ENCODE results near the gene NIPAL3.
"Not testable (repeated sequence)": the region's sequence is repeated elsewhere in the genome, so short reads cannot be mapped to it uniquely, and the experiment has no call there.

Gene NIPAL3

GRCh38 chr1:24488159-24488558, 72.6 kb downstream of the NIPAL3 start:
- peak; percentile 58 to 60 (median 58) for DNase-seq (ENCODE audit: low read depth in 2 of 3, low spot score in 1 of 3)

GRCh38 chr1:24489674-24490073, 74.1 kb downstream of the NIPAL3 start:
- no peak for DNase-seq (ENCODE audit: low read depth in 2 of 3, low spot score in 1 of 3)

DNA sequence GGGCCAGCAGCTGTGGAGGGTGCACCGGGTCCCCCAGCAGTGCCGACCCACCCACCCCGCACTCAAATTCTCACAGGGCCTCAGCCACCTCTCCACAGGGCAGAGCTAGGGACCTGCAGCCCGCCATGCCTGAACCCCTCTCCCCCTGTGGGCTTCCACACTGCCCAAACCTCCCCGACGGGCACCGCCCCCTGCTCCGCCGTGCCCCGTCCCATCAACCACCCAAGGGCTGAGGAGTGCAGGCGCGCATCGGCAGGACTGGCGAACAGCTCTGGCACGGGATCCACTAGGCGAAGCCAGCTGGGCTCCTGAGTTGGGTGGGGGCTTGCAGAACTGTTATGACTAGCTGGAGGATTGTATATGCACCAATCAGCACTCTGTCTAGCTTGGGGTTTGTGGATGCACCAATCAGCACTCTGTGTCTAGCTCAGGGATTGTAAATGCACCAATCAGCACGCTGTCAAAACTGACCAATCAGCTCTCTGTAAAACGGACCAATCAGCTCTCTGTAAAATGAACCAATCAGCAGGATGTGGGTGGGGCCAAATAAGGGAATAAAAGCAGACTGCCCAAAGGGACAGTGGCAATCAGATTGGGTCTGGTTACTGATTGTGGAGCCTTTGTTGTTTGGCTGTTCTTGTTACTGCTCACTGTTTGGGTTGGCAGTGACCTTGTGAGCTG, 74.6 kb downstream of the NIPAL3 start:
- no peak for DNase-seq (ENCODE audit: low read depth in 2 of 3, low spot score in 1 of 3)

DNA sequence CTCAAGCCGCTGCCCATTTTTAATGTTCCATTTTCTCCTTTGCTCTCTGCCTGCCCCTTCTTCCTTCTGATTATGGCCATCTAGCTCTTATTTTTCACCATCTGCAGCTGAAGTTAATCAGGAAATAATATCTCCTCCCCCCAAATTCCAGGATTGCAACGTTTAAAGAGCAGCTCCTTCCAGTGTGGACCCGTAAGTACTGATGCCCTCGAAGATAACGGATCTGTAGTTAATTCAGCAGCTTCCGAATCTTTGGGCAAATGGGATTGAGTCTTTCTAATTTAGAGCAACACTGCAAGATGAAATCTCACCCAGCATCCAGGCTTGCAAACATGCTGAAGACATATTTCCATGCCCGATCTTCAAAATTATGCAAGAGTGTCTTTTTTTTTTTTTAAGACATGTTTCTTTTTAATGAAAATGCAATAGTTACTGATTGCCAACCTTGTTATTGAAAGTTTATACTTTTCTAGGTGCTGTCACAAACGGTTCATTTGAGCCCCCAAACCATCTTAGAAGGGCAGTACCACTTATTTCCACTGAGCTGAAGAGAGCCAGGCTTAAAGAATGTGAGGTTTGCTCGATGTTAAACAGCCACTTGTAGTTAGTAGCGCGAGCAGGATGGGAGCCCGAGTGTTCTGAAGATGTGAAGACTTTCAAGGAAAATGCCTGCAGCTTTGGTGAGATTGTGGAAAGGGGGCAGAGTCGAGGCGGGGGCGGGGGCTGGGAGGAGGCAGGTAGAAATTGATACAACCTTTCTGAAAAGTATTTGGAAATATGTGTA, 76.2 kb downstream of the NIPAL3 start:
- DNase-seq (ENCODE audit: low read depth in 2 of 3, low spot score in 1 of 3), result no peak

GRCh38 chr1:24492935-24493334, 77.3 kb downstream of the NIPAL3 start:
- DNase-seq (ENCODE audit: low read depth in 2 of 3, low spot score in 1 of 3), result not testable (repeated sequence)

DNA sequence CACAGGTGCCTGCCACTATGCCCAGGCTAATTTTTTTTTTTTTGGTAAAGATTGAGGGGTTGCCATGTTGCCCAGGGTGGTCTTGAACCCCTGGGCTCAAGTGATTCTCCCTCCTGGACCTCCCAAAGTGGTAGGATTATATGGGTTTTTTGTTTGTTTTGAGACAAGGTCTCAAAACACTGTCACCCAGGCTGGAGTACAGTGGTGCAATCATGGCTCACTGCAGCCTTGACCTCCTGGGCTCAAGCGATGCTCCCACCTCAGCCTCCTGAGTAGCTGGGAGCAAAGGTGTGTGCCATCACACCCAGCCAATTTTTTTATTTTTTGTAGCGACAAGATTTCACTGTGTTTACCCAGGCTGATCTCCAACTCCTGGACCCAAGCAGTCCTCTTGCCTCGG, 78.2 kb downstream of the NIPAL3 start:
- no peak for DNase-seq (ENCODE audit: low read depth in 2 of 3, low spot score in 1 of 3)

DNA sequence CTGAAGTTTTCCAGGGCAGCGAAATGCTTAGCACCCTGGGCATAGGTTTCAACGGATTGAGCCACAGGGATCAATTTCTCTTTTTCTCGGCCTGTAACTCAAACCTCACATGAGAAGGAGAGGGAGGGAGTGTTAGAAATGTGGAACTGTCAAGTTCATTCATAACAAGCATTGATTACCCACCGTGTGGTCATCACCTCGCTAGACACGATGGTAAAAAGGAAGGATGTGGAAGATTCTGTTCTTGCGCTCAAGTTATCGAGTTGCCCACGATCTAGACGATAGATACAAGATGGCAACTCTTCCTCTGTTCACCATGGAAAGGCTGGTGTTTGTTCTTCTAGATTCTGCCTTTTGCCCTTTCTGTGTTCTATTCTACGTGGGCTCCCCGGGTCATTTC, 83.0 kb downstream of the NIPAL3 start:
- DNase-seq (ENCODE audit: low read depth in 2 of 3, low spot score in 1 of 3), result no peak

DNA sequence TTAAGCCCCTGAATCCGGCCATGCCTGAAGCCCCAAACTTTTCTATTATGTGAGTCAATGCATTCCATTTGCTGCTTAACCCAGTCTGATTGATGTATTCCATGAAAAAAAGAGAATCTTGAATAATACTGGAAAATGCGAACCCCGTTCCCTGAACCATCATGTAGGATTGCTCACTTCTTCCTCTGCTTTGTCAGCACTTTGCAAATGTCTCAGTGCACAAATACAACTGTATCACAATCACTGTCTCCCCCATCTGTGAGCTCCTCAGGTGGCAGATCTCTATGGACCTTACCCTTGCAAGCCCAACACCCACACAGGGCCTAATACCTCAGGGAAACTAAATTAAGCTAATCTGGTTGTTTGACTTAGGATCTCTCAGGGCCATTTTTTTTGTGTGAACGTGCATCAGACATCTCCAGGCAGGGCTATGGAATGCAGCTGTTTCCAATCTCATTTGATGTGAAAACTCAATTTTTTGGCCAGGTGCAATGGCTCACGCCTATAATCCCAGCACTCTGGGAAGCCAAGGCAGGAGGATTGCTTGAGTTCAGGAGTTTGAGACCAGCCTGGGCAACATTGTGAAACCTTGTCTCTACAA, 84.9 kb downstream of the NIPAL3 start:
- DNase-seq (ENCODE audit: low read depth in 2 of 3, low spot score in 1 of 3), result no peak

DNA sequence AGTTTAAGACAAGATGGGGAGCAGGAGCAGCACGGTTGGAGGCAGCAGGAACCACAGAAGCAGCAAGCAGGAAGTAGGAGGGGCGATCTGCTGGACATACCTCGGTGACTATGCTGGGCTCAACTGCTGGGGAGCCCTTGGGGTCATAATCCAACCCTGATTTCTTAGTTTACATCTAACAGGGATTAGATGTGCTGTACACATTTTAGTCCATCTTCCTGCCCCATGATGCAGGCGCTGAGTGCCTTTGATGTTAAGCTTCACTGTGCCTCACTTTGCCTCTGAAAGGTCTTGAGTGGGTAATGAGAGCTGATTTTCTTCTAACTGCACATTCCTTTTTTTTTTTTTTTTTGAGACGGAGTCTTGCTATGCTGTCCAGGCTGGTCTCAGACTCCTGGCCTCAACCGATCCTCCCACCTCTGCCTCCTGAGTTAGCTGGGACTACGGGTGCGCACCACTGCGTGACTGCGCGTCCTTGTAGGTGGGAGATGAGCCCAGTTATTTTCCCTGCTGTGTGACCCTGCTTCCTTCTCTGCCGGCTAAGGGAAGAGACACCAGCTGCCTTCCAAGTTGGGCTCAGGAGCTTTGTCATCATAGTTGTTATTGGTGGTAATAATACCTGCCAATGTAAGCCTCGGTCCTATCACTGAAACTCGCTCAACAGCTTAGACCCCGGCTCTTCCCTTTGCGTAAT, 85.9 kb downstream of the NIPAL3 start:
- no peak for DNase-seq (ENCODE audit: low read depth in 2 of 3, low spot score in 1 of 3)

GRCh38 chr1:24502065-24502708, 86.6 kb downstream of the NIPAL3 start:
- DNase-seq (ENCODE audit: low read depth in 2 of 3, low spot score in 1 of 3), result peak in 2 of 3 donors; percentile 61 to 66

DNA sequence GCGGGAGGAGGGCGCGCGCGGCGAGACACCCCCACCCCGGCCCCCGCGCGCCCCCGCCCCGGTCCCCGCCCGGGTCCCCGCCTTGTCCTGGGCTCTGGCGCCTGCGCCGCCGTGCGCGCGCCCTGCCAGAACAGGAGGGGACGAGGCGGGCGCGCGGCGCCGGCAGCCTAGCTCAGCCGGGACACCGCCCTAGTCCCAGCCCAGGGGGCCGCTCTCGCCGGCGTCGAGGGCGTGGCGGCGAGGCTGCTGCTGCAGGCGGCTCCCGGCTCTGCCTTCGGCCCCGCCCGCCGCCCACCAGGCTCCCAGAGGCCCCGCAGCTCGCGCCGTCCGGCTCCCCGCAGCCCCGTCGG, 87.1 kb downstream of the NIPAL3 start, which contains the start of gene RCAN3:
Gene RCAN3 (plus strand): TSS at position 128 of the 350 bp plus-strand sequence. CDS start 11,537 bp downstream, outside the sequence.
- DNase-seq (ENCODE audit: low read depth in 2 of 3, low spot score in 1 of 3), result peak; percentile 64 to 87 (median 80)

DNA sequence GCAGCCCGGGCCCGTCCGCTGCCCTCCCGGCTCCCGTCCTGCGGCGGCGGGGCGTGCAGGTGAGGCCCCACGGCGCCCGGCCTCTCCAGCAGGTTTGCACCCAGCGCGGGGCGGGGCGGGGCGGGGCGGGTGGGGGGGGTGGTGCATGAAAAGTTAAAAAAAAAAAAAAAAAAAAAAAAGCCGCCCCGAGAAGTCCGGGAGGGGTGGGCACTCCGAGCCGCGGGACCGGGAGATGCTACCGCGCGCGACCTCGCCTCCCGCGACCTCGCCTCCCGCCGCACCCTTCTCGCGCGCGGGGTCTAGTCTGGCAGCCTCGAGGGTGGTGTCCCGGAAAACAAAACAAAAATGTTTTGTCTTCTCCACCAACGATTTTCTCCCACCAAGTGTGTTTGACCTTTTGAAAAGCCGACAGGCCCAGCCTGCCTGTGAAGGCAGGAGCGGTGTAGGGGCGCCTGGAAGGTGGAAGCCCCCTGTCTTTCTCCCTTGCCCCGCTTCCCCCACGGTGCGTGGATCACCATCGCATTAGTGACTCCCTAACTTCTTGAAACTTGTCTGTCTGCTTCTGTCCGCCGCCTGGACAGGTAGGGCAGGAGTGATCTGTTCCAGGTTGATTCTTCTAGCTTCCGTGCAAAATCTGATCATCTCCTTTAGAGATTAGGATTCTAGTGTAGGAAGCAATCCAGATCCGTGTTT, 87.6 kb downstream of the NIPAL3 start:
- no peak for DNase-seq (ENCODE audit: low read depth in 2 of 3, low spot score in 1 of 3)

DNA sequence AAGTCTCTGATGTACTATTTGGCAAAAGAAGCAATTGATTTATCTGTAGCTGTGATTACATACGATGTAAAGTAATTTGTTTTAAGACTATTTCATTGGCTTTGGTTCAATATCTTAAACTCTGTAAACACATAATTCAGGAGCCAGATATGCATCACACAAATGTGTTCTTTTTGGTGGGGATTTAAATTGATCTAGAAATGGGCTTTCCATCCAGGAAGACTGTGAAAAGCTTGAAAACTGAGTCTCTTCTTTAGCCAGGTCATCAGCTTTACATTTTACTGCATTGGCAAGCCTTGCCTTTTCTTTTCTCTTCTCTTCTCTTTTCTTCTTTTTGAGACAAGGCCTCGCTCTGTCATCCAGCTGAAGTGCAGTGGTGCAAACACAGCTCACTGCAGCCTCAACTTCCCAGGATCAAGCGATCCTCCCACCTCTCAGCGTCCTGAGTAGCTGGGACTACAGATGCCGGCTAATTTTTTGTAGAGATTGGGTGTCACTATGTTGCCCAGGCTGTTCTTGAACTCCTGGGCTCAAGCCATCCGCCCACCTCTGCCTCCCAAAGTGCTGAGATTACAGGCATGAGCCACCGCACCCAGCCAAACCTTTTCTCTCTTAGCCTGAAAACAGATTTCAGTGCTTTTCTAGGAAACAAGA, 88.4 kb downstream of the NIPAL3 start:
- no peak for DNase-seq (ENCODE audit: low read depth in 2 of 3, low spot score in 1 of 3)

- no peak for DNase-seq (ENCODE audit: low read depth in 2 of 3, low spot score in 1 of 3)
Observed at GRCh38 chr1:24504560-24504959, 89.0 kb downstream of the NIPAL3 start.

DNA sequence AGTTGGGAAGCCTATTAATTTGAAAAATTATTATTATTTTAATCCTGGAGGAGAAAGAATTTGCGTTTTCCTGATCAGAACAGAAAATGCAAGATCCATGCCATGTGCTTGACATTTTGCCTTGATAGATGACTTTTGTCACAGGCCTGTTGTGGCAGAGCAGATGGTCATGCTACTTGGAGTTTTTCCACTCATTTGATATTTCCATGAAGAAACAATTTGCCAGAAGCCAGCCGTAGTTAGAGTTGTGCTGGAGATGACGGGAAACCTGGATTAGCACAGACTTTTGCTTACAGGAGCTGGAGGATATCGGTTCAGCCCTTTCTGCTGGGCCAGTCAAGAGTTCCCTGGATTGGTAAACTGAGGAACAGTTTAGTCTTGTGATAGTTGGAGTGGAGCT, 90.2 kb downstream of the NIPAL3 start:
- DNase-seq (ENCODE audit: low read depth in 2 of 3, low spot score in 1 of 3), result no peak

- no peak for DNase-seq (ENCODE audit: low read depth in 2 of 3, low spot score in 1 of 3)
Observed at GRCh38 chr1:24506691-24507381, 91.2 kb downstream of the NIPAL3 start.

DNA sequence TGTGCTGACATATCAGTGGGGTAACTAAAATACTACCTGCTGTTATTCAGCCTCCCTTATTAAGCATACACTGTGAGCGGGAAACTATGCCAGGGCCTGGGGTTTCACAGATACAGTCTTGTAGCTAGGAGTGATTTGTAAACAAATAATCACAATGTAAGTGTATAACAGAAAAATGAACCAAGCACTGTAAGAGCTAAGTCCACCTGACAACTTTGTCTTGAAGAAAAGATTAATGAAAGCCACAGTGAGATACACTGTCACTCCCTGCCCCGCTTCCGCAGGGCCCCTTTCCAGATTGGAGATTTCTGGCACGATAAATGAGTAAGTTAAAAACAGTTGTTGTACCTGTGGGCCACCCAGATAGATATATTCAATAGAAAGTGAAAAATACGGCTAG, 91.8 kb downstream of the NIPAL3 start:
- no peak for DNase-seq (ENCODE audit: low read depth in 2 of 3, low spot score in 1 of 3)

GRCh38 chr1:24508911-24509310, 93.3 kb downstream of the NIPAL3 start:
- DNase-seq (ENCODE audit: low read depth in 2 of 3, low spot score in 1 of 3), result no peak

DNA sequence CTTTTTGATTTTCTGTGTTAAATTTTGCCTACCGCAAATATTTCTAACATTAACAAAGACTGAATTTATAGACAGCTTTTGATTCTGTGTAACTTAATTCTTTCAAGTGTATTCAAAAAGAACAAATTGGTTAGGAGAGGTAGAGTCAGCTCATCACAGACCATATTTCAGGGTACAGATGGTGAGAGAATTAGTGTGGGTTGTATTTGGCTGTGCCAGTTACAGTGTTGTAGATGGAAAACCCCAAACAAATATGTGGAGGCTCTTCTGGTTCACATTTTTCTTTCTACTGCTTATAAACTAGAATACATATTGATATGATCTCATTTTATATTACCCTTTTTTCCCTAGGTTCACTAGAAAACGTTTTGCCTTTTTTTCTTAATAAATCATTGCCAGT, 98.1 kb downstream of the NIPAL3 start:
- DNase-seq (ENCODE audit: low read depth in 2 of 3, low spot score in 1 of 3), result no peak
